Thyroid gland (tissue), 4 donors: Measurements from ENCODE around the gene LCTL.

Experiments used
- POLR2A ChIP-seq, 2 donors: fragments of 450-650 bp; IDR thresholded peaks; one replicate each; pipeline ENCODE4 v1.6.1; 2017; ENCODE audit warnings: antibody characterized with exemption in 2 of 2, mild to moderate bottlenecking in 2 of 2, moderate library complexity in 1 of 2
- TF ChIP-seq, protein P1 (sequence below), 6 experiments: fragments of 200-600 bp in 3 of 6; fragments of 450-650 bp in 3 of 6; sonication (generic) in 3 of 6; IDR thresholded peaks; one replicate each; pipeline ENCODE4 v1.5.1; 2016 to 2019; ENCODE audit warnings: antibody characterized with exemption in 6 of 6, mild to moderate bottlenecking in 2 of 6, inconsistent platforms in 1 of 6, moderate library complexity in 1 of 6

DNA sequence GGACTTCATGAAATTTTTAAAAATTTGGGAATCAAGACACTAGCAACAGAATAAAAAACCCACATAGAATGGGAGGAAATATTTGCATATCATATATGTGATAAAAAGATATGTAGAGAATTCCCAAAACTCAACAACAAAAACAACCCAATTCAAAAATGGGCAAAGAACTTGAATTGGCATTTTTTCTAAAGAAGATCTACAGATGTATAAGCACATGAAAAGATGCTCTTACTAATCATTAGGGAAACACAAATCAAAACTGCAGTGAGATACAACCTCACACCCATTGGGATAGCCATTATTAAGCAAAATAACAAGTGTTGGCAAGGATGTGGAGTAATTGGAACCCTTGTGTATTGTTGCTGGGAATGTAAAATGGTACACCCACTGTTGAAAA, 10.1 kb downstream of the LCTL start:
- TF ChIP-seq, protein P1, sequence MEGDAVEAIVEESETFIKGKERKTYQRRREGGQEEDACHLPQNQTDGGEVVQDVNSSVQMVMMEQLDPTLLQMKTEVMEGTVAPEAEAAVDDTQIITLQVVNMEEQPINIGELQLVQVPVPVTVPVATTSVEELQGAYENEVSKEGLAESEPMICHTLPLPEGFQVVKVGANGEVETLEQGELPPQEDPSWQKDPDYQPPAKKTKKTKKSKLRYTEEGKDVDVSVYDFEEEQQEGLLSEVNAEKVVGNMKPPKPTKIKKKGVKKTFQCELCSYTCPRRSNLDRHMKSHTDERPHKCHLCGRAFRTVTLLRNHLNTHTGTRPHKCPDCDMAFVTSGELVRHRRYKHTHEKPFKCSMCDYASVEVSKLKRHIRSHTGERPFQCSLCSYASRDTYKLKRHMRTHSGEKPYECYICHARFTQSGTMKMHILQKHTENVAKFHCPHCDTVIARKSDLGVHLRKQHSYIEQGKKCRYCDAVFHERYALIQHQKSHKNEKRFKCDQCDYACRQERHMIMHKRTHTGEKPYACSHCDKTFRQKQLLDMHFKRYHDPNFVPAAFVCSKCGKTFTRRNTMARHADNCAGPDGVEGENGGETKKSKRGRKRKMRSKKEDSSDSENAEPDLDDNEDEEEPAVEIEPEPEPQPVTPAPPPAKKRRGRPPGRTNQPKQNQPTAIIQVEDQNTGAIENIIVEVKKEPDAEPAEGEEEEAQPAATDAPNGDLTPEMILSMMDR (IDR thresholded peaks at IDR 0.05) = no peak
- no peak for TF ChIP-seq POLR2A (IDR thresholded peaks at IDR 0.05)
